HCT116 (cell line): ENCODE data around the gene SLC19A1. TPM values are rescaled to one million over a fixed set of nuclear protein-coding genes. Genes with fewer than 3 reads are reported as not detected.

ENCODE experiments used
- ATAC-seq: fragments of 200-7000 bp; cut with Tn5 transposase; 2 replicates; pipeline ENCODE4 v1.9.1; 2020; ENCODE audit warnings: mild to moderate bottlenecking, moderate library complexity
- BruUV-seq: library from RNA; stranded (reverse); fragments of 400-500 nt; replicated peaks from 2 replicates; lab custom pipeline; 2021; lab: Mats Ljungman, UMichigan
- CTCF ChIA-PET: fragments of 300-600 bp; sonication (Branson Sonifier 250); formaldehyde crosslinking; loops from one replicate; lab custom pipeline; 2021; ENCODE audit warnings: antibody characterized with exemption; lab: Charles Lee
- POLR2A ChIA-PET: fragments of 300-600, 350-600 bp; sonication (Branson Sonifier 250); formaldehyde crosslinking; loops from one replicate; lab custom pipeline; 2021; ENCODE audit warnings: antibody characterized with exemption; lab: Charles Lee
- RAD21 ChIA-PET, 2 experiments: fragments of 300-600 bp; sonication (Branson Sonifier 250); formaldehyde crosslinking; loops; one replicate each; lab custom pipeline; 2023; ENCODE audit warnings: low total read pairs in 2 of 2; ENCODE audit not compliant: uncharacterized antibody in 2 of 2, unreplicated experiment in 2 of 2, low non-redundant PET in 1 of 2; lab: Charles Lee
- DNase-seq: peaks from one replicate; pipeline ENCODE4 v3.0.0-alpha.2; 2010; ENCODE audit warnings: low read depth, low spot score
- H2AFZ ChIP-seq: fragments of 200-600 bp; shearing (Covaris generic), sonication (generic); 2 replicates; pipeline ENCODE4 v1.6.1; 2017; ENCODE audit warnings: low read depth, mixed run types, mixed read lengths, antibody characterized with exemption, low read length; ENCODE audit not compliant: poor library complexity, severe bottlenecking
- H3K27ac ChIP-seq: 2 replicates; pipeline ENCODE4 v1.5.1; 2012; ENCODE audit warnings: low read depth, low read length
- H3K27me3 ChIP-seq: fragments of 200-600 bp; sonication (generic); 2 replicates; pipeline ENCODE4 v1.6.1; 2016; ENCODE audit warnings: mixed run types, low read length, mixed read lengths; ENCODE audit not compliant: insufficient read depth
- H3K36me3 ChIP-seq, 2 experiments: fragments of 200-500 bp in 1 of 2; fragments of 200-600 bp in 1 of 2; sonication (Bioruptor generic) in 1 of 2; sonication (generic) in 1 of 2; 2 replicates each; pipeline versions ENCODE4 v1.5.1 to v1.6.1; 2014 to 2016; ENCODE audit warnings: low read length in 2 of 2, inconsistent platforms in 1 of 2, mixed read lengths in 1 of 2, mixed run types in 1 of 2; ENCODE audit not compliant: insufficient read depth in 2 of 2, control insufficient read depth in 1 of 2
- H3K4me1 ChIP-seq, 2 experiments: fragments of 200-600 bp in 1 of 2; sonication (generic) in 1 of 2; 2 replicates each; pipeline versions ENCODE4 v1.5.1 to v1.6.1; 2012 to 2017; ENCODE audit warnings: low read length in 2 of 2, inconsistent platforms in 1 of 2, mild to moderate bottlenecking in 1 of 2, mixed read lengths in 1 of 2, mixed run types in 1 of 2, moderate library complexity in 1 of 2; ENCODE audit not compliant: insufficient read depth in 2 of 2, control insufficient read depth in 1 of 2
- H3K4me2 ChIP-seq: fragments of 200-600 bp; sonication (generic); 2 replicates; pipeline ENCODE4 v1.6.1; 2017; ENCODE audit warnings: mixed run types, low read length, mixed read lengths
- H3K4me3 ChIP-seq, 2 experiments: fragments of 200-600 bp in 1 of 2; sonication (generic) in 1 of 2; replicated peaks in 1 of 2; 2 replicates each; pipeline ENCODE4 v1.5.1; 2011 to 2016; ENCODE audit warnings: low read length in 2 of 2, control low read depth in 1 of 2, low read depth in 1 of 2, mild to moderate bottlenecking in 1 of 2, mixed read lengths in 1 of 2, mixed run types in 1 of 2
- H3K79me2 ChIP-seq: fragments of 200-600 bp; sonication (generic); 2 replicates; pipeline ENCODE4 v1.6.1; 2017; ENCODE audit warnings: mild to moderate bottlenecking, mixed run types, low read length, moderate library complexity, mixed read lengths; ENCODE audit not compliant: insufficient read depth
- H3K9ac ChIP-seq: fragments of 200-600 bp; sonication (generic); 2 replicates; pipeline ENCODE4 v1.6.1; 2016; ENCODE audit warnings: low read length, mixed read lengths
- H3K9me2 ChIP-seq: fragments of 200-600 bp; sonication (generic), shearing (Covaris generic); 2 replicates; pipeline ENCODE4 v1.6.1; 2017; ENCODE audit warnings: mixed run types, mild to moderate bottlenecking, moderate library complexity; ENCODE audit not compliant: insufficient read depth
- H3K9me3 ChIP-seq, 2 experiments: fragments of 200-500 bp in 1 of 2; fragments of 200-600 bp in 1 of 2; sonication (Bioruptor generic) in 1 of 2; sonication (generic) in 1 of 2; 2 replicates each; pipeline ENCODE4 v1.6.1; 2014 to 2017; ENCODE audit warnings: low read length in 2 of 2, mixed read lengths in 2 of 2, inconsistent platforms in 1 of 2, low read depth in 1 of 2, mild to moderate bottlenecking in 1 of 2, mixed run types in 1 of 2, moderate library complexity in 1 of 2; ENCODE audit not compliant: control insufficient read depth in 1 of 2, insufficient read depth in 1 of 2
- H4K20me1 ChIP-seq: fragments of 200-600 bp; sonication (generic), shearing (Covaris generic); 2 replicates; pipeline ENCODE4 v1.6.1; 2017; ENCODE audit warnings: mixed run types, mild to moderate bottlenecking, moderate library complexity; ENCODE audit not compliant: insufficient read depth
- CBX3 ChIP-seq: IDR thresholded peaks from 2 replicates; pipeline ENCODE4 v1.6.1; 2012; ENCODE audit warnings: low read depth
- CEBPB ChIP-seq: IDR thresholded peaks from 2 replicates; pipeline ENCODE4 v1.6.1; 2012; ENCODE audit warnings: low read depth
- EGR1 ChIP-seq: IDR thresholded peaks from 2 replicates; pipeline ENCODE4 v1.6.1; 2012; ENCODE audit warnings: low read depth
- EZH2 ChIP-seq: fragments of 200-600 bp; sonication (generic); IDR thresholded peaks from 2 replicates; pipeline ENCODE4 v1.6.1; 2017; ENCODE audit warnings: antibody characterized with exemption, mixed run types
- EZH2phosphoT487 ChIP-seq: fragments of 200-600 bp; IDR thresholded peaks from 2 replicates; pipeline ENCODE4 v1.6.1; 2018; ENCODE audit warnings: antibody characterized with exemption, borderline replicate concordance
- JUND ChIP-seq: IDR thresholded peaks from 2 replicates; pipeline ENCODE4 v1.6.1; 2012
- POLR2AphosphoS5 ChIP-seq: IDR thresholded peaks from 2 replicates; pipeline ENCODE4 v1.6.1; 2011; ENCODE audit warnings: mild to moderate bottlenecking, low read depth, low read length, moderate library complexity
- RAD21 ChIP-seq: IDR thresholded peaks from 2 replicates; pipeline ENCODE4 v1.6.1; 2012; ENCODE audit warnings: low read depth, mild to moderate bottlenecking
- SP1 ChIP-seq: IDR thresholded peaks from 2 replicates; pipeline ENCODE4 v1.6.1; 2012; ENCODE audit warnings: low read depth
- SRF ChIP-seq: IDR thresholded peaks from 2 replicates; pipeline ENCODE4 v1.6.1; 2012; ENCODE audit warnings: low read depth
- YY1 ChIP-seq: IDR thresholded peaks from 2 replicates; pipeline ENCODE4 v1.6.1; 2011; ENCODE audit warnings: low read length, low read depth, moderate library complexity, mild to moderate bottlenecking; ENCODE audit not compliant: insufficient replicate concordance; ENCODE audit errors: extremely low read depth
- ZFX ChIP-seq: fragments of 450-650 bp; IDR thresholded peaks from 2 replicates; pipeline ENCODE4 v1.6.1; 2017
- ZNF274 ChIP-seq: fragments of 200-500 bp; sonication (Bioruptor generic); IDR thresholded peaks from 2 replicates; pipeline ENCODE4 v1.6.1; 2014; ENCODE audit warnings: mild to moderate bottlenecking, low read depth, low read length, inconsistent platforms
- intact Hi-C: fragments of 100-400 bp; cut with micrococcal nuclease; formaldehyde crosslinking; loops from 2 replicates; pipeline ENCODE4 v1.10.0; 2022
- total RNA-seq: library from RNA; stranded (reverse); gene quantifications from one replicate; pipeline ENCODE4 v1.2.1, GENCODE V29; 2021; ENCODE audit not compliant: unreplicated experiment
- TF ChIP-seq, protein P1 (sequence below): IDR thresholded peaks from 2 replicates; pipeline ENCODE4 v1.6.1; 2011; ENCODE audit warnings: mild to moderate bottlenecking, low read length, moderate library complexity; ENCODE audit not compliant: insufficient replicate concordance; ENCODE audit errors: extremely low read depth
- TF ChIP-seq, protein P2 (sequence below): IDR thresholded peaks from 2 replicates; pipeline ENCODE4 v1.6.1; 2012
- TF ChIP-seq, protein P3 (sequence below), 3 experiments: fragments of 200-600 bp in 1 of 3; sonication (generic) in 1 of 3; IDR thresholded peaks in 2 of 3; conservative IDR thresholded peaks in 1 of 3; 2 replicates each; pipeline ENCODE4 v1.5.1; 2012 to 2017; ENCODE audit warnings: low read depth in 2 of 3, low read length in 2 of 3, antibody characterized with exemption in 1 of 3, borderline replicate concordance in 1 of 3, control low read depth in 1 of 3, mild to moderate bottlenecking in 1 of 3, mixed read lengths in 1 of 3, mixed run types in 1 of 3, moderate library complexity in 1 of 3; ENCODE audit not compliant: insufficient read depth in 1 of 3
- TF ChIP-seq, protein P4 (sequence below): IDR thresholded peaks from 2 replicates; pipeline ENCODE4 v1.6.1; 2012
- TF ChIP-seq, protein P5 (sequence below): IDR thresholded peaks from 2 replicates; pipeline ENCODE4 v1.6.1; 2012; ENCODE audit warnings: low read depth

SLC19A1 gene
- total RNA-seq, 1 experiment from 2014 or later = 50.2 TPM

DNA sequence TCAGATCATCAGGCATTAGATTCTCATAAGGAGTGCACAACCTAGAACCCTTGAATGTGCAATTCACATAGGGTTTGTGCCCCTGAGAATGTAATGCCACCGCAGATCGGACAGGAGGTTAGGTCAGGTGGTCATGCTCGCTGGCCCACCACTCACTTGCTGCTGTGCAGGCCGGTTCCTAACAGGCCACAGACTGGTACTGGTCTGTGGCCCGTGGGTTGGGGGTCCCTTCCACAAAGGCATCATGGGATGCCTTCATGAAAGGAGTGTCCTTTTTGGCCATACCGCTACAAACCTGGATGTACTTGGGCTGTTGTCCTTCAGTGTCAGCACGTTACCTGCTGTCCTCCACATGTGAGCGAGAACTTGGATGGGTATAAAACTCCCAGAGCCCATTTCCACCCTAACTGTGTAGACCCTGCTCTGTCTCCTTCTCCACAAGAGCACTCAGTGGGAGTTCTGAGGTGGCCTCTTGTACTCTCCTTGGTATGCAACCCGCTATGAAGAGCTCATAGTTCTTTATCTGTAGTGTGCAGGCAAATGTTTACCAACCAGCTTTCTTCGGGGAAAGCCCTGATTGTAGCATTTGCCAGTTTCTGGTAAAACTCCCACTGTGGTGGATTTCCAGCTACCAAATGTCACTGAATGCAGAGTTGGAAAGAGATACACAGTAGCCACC is 41.7 kb upstream of the SLC19A1 start:
- Histone ChIP-seq H4K20me1 (no peaks in the 10 kb centered on the region), H3K4me1 (peaks cover 0 to 6% of the 10 kb centered on the region in 2 experiments; a peak in 1 of 4 replicates), H3K9me3 (peaks cover 5 to 20% of the 10 kb centered on the region in 2 experiments; a peak in 3 of 4 replicates), H3K9me2 (no peaks in the 10 kb centered on the region), H3K9ac (no peak overlapping the region), H3K4me3 (no peak overlapping the region), H3K27ac (no peak overlapping the region), H3K36me3 (no peaks in the 10 kb centered on the region), H3K4me2 (no peak overlapping the region), H2AFZ (no peak overlapping the region), H3K79me2 (no peaks in the 10 kb centered on the region), H3K27me3 (no peaks in the 10 kb centered on the region)
- ChIA-PET CTCF (no interaction called here), RAD21 (no interaction called here), POLR2A (no interaction called here)
- BruUV-seq = no TSS peak
- DNase-seq = no peak
- TF ChIP-seq YY1 (no peak), ZFX (no peak), CEBPB (no peak), RAD21 (no peak), EZH2phosphoT487 (no peak), SP1 (no peak), EZH2 (no peak), JUND (no peak), POLR2AphosphoS5 (no peak), CBX3 (no peak), ZNF274 (no peak), EGR1 (no peak), SRF (no peak)
- TF ChIP-seq, protein P1, sequence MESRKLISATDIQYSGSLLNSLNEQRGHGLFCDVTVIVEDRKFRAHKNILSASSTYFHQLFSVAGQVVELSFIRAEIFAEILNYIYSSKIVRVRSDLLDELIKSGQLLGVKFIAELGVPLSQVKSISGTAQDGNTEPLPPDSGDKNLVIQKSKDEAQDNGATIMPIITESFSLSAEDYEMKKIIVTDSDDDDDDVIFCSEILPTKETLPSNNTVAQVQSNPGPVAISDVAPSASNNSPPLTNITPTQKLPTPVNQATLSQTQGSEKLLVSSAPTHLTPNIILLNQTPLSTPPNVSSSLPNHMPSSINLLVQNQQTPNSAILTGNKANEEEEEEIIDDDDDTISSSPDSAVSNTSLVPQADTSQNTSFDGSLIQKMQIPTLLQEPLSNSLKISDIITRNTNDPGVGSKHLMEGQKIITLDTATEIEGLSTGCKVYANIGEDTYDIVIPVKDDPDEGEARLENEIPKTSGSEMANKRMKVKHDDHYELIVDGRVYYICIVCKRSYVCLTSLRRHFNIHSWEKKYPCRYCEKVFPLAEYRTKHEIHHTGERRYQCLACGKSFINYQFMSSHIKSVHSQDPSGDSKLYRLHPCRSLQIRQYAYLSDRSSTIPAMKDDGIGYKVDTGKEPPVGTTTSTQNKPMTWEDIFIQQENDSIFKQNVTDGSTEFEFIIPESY = no peak
- TF ChIP-seq, protein P2, sequence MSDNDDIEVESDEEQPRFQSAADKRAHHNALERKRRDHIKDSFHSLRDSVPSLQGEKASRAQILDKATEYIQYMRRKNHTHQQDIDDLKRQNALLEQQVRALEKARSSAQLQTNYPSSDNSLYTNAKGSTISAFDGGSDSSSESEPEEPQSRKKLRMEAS = no peak
- TF ChIP-seq, protein P3, sequence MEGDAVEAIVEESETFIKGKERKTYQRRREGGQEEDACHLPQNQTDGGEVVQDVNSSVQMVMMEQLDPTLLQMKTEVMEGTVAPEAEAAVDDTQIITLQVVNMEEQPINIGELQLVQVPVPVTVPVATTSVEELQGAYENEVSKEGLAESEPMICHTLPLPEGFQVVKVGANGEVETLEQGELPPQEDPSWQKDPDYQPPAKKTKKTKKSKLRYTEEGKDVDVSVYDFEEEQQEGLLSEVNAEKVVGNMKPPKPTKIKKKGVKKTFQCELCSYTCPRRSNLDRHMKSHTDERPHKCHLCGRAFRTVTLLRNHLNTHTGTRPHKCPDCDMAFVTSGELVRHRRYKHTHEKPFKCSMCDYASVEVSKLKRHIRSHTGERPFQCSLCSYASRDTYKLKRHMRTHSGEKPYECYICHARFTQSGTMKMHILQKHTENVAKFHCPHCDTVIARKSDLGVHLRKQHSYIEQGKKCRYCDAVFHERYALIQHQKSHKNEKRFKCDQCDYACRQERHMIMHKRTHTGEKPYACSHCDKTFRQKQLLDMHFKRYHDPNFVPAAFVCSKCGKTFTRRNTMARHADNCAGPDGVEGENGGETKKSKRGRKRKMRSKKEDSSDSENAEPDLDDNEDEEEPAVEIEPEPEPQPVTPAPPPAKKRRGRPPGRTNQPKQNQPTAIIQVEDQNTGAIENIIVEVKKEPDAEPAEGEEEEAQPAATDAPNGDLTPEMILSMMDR (IDR thresholded peaks at IDR 0.05 in 2 of 3, conservative IDR thresholded peaks at IDR 0.05 in 1 of 3; ENCODE audit: borderline replicate concordance in 1 of 3, insufficient read depth in 1 of 3, low read depth in 2 of 3, low read length in 2 of 3) = no peak
- TF ChIP-seq, protein P4, sequence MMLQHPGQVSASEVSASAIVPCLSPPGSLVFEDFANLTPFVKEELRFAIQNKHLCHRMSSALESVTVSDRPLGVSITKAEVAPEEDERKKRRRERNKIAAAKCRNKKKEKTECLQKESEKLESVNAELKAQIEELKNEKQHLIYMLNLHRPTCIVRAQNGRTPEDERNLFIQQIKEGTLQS = no peak
- TF ChIP-seq, protein P5, sequence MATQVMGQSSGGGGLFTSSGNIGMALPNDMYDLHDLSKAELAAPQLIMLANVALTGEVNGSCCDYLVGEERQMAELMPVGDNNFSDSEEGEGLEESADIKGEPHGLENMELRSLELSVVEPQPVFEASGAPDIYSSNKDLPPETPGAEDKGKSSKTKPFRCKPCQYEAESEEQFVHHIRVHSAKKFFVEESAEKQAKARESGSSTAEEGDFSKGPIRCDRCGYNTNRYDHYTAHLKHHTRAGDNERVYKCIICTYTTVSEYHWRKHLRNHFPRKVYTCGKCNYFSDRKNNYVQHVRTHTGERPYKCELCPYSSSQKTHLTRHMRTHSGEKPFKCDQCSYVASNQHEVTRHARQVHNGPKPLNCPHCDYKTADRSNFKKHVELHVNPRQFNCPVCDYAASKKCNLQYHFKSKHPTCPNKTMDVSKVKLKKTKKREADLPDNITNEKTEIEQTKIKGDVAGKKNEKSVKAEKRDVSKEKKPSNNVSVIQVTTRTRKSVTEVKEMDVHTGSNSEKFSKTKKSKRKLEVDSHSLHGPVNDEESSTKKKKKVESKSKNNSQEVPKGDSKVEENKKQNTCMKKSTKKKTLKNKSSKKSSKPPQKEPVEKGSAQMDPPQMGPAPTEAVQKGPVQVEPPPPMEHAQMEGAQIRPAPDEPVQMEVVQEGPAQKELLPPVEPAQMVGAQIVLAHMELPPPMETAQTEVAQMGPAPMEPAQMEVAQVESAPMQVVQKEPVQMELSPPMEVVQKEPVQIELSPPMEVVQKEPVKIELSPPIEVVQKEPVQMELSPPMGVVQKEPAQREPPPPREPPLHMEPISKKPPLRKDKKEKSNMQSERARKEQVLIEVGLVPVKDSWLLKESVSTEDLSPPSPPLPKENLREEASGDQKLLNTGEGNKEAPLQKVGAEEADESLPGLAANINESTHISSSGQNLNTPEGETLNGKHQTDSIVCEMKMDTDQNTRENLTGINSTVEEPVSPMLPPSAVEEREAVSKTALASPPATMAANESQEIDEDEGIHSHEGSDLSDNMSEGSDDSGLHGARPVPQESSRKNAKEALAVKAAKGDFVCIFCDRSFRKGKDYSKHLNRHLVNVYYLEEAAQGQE = no peak
- intact Hi-C loops = no loop called here
- no peak for ATAC-seq
